H4 (cell line): ENCODE results near the gene ATPAF1. TPM values are rescaled to one million over a fixed set of nuclear protein-coding genes. Genes with fewer than 3 reads are reported as not detected.
"Not testable (repeated sequence)": the region's sequence is repeated elsewhere in the genome, so short reads cannot be mapped to it uniquely, and the experiment has no call there.

ENCODE experiments used
- DNase-seq: peaks from one replicate; pipeline ENCODE4 v3.0.0-alpha.2; 2015; ENCODE audit warnings: low spot score
- total RNA-seq: library from RNA; depleted of rRNA; stranded (reverse); fragments of >200 nt; shearing (Covaris generic); gene quantifications from 2 replicates; pipeline ENCODE4 v1.2.3, GENCODE V29; 2014

ATPAF1 gene
- total RNA-seq, 1 experiment from 2014 or later: 82.3 TPM

DNA sequence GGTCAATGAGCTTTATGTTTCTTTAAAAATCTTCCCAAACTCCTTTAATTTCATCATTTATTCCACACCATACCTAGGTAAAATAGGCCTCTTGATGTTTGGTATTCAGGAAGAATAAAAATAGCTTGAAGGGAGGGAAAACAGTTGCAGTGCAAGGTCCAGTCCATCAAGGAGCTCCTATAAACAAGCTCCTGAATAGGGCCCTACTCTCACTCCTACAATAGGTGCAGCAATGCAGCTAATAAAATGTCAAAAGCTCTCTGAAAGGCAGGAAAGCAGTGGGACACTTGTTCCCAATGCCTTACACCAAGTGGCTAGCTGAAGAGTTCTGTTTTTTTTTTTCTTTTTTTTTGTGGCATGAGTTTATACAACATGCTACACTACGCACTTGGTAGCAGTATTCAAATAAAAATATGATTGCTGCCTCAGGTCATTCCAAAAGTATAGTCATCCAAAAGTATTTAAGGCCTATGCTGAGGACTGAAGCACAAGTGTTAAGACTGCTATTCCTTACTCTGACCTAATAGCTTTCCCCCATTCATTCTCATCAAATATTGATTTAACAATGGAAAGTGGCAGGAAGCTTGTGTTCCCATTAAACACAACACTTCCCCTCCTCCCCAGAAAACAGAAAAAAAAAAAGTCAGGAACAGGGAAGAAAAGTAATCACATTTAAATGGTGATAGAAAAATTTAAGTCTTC is 13.3 kb upstream of the ATPAF1 start:
- no peak for DNase-seq

GRCh38 chr1:46679789-46680573 is 11.8 kb upstream of the ATPAF1 start:
- DNase-seq: no peak

DNA sequence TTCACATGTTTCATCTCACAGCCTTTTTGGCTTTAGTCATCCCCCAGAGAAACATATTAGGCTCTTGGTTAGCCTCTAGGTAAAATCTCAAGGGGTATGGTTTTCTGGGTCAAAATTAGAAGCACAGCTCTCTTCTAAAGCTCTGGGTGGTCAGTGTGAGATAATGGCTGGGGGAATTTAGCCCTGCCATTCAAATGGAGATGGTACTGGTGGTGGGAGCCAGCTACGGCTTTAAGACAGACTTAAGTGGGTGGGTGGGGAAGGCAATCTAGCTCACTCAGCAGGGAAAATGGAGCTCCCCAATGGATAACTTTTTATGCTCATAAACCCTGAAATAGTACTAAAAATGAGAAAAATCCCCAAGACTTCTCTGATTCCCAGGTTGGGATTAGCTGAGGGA is 9.2 kb upstream of the ATPAF1 start:
- no peak for DNase-seq

DNA sequence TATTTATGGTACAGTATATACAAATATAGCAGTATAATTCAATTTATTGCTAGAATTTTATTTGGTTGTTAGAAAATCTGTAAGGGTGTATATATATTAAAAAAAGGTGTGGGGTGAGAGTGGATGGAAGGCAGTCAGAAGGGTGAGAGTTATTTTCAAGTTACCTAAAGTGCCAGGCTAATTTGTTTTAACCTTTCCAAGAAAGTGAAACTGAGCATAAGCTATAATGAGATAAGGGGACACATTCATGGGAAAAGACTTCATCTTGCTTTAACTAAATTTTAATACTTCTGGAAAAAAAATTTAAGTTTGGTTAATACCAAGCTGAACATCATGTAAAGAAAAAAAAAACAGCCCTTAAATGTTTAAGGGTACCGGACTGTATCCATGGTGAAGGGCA is 8.4 kb upstream of the ATPAF1 start:
- DNase-seq: no peak

GRCh38 chr1:46675549-46676314 is 7.6 kb upstream of the ATPAF1 start:
- no peak for DNase-seq

- no peak for DNase-seq
These were observed 5.6 kb upstream of the ATPAF1 start for GRCh38 chr1:46673749-46674182.

GRCh38 chr1:46672696-46673095 is 4.5 kb upstream of the ATPAF1 start:
- DNase-seq: no peak

DNA sequence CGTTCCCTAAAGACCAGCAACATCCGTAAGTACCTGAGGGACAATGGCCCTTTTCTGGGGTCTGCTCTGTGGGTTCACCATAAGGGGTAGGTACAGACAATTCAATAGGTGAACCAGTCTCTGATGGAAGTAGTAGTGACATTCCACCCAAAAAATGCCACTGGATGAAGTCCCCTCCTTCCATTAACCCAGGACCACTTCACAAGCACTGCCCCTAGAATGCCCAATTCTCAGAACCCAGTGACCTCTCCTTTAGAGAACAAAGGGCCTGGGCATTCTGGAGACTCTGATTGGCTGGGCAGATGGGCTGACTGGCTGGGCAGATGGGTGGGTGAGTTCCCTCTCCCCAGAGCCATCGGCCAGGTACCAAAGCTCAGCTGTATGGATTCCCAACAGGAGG is 3.4 kb upstream of the ATPAF1 start, which contains the start of gene TEX38:
Gene TEX38 (plus strand): TSS at position 301 of the 400 bp plus-strand sequence. CDS start 81 bp downstream, at position 382.
- DNase-seq: no peak

GRCh38 chr1:46670134-46670533 is 2.0 kb upstream of the ATPAF1 start:
- no peak for DNase-seq

DNA sequence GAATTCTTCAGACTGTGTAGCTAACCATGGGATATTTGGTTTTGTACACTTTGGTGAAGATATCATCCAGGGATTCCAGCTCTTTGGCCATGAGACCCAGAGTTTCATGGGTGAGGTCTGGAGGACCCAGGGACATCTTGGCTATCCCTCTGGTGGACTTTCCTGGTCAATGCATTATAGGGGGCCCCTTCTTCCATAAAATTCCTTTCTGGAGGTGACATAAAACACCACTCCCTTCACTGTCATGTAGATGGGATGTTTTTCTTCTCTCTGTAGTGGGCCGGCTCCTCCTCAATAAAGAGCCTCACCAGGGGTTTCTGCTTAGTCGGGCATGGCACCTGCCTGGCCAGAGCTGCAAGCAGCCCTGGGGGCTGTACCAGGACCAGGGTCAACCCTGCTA is 2.2 kb downstream of the ATPAF1 start:
- no peak for DNase-seq

GRCh38 chr1:46662919-46663318 is 5.2 kb downstream of the ATPAF1 start:
- DNase-seq: not testable (repeated sequence)

GRCh38 chr1:46660116-46660515 is 8.0 kb downstream of the ATPAF1 start:
- not testable (repeated sequence) for DNase-seq

GRCh38 chr1:46659307-46659870 is 8.8 kb downstream of the ATPAF1 start:
- no peak for DNase-seq

- DNase-seq: no peak
These were observed 10.4 kb downstream of the ATPAF1 start for GRCh38 chr1:46657775-46658174.

GRCh38 chr1:46656643-46657042 is 11.5 kb downstream of the ATPAF1 start:
- DNase-seq: no peak

- DNase-seq: no peak
These were observed 12.3 kb downstream of the ATPAF1 start for GRCh38 chr1:46655848-46656247.

- not testable (repeated sequence) for DNase-seq
These were observed 13.5 kb downstream of the ATPAF1 start for GRCh38 chr1:46654698-46655097.

DNA sequence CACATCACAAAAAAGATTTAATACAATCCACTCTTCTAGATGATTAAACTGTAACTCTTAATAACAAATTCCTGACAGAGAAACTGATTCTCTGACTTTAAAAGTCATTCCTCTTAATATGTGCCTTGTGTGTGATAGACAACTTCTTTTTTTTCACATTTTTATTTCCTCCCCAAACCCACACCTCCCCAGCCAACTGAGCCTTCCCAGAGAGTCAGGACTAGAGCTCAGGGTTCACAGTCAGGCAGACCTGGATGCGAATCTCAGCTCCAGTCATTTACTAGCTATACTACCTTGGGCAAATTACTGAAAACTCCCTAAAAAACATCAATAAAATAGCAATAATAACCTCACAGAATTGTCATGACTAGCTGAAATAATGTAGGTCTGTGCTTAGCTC is 14.2 kb downstream of the ATPAF1 start:
- no peak for DNase-seq

DNA sequence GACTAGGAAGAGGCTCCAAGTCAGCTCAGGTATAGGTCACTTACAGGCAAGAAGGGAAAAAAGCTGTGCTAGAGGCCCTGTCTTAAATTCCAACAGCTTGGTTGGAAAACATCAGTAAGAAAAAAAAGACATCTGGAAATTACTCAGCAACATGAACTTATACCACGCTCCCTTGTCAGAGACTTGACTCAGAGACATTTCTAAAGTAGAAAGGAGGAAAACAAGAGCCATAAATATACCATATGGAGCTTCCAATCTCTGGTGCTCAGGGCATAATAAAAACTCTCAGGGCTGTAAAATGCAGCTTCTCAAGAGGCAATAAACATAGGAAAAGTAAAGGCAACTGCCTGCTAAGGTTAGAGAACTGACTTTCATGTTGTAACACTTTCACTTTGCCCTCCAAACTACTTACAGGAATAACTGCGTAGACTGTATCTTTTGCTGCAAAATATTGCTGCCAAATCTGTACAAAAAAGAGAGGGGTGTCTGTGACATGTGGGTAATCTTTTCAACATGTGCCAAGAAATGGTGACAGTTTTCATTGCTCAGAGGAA is 14.7 kb downstream of the ATPAF1 start:
- no peak for DNase-seq

DNA sequence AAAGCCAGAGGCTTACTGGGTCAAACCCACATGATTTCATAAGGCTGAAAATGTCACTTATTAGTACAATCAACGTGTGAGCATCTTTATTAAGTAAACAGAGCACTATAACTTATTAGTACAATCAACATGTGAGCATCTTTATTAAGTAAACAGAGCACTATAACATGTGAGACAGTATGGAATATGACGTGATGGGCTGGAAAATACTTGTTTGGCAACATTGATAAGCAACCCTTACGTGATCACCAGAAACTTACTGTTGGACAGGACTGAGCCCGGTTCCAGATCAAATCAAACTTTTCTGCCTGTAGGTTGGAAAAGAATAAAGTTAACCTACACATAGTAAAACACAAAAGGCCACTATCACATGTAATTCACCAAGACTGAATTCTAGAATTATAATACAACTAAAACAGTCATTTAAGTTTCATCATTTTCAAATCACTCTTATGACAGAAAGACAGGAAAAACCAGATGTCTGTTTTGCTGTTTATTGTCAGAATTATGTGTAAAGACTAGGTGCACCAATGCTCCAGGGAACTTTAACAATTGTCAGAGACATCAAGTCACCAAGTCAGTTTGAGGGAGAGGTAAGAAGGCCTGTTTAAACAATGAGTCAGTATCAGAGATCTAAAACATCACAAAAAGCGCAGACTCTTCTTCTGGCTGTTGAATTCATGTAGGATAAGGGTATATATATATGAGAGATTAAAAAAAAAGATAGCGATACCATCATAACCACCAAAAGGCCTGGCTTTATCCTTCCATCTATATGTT is 15.7 kb downstream of the ATPAF1 start:
- DNase-seq: no peak

GRCh38 chr1:46651152-46651551 is 17.0 kb downstream of the ATPAF1 start:
- not testable (repeated sequence) for DNase-seq
